Measurements from ENCODE around the gene KIF20B.
A peak's percentile ranks its signal among the peaks of the same experiment; 100 is the strongest.

KIF20B gene

GRCh38 chr10:89808842-89809241 is 107.5 kb downstream of the KIF20B start:
- DNase-seq: peak in 2 of 3 donors; percentile 7 to 22
- H3K36me3 ChIP-seq (ENCODE audit: control insufficient read depth in 4 of 4, insufficient read depth in 4 of 4, low read length in 3 of 4): no peaks in the 10 kb centered on the region
- H3K4me3 ChIP-seq (ENCODE audit: control insufficient read depth in 1 of 7, extremely low read depth in 1 of 7, insufficient read depth in 4 of 7, low read depth in 2 of 7, low read length in 6 of 7): no peak overlapping the region
- H3K27ac ChIP-seq (ENCODE audit: insufficient read depth in 1 of 2, low read depth in 1 of 2, low read length in 2 of 2, poor library complexity in 1 of 2, severe bottlenecking in 2 of 2): no peak overlapping the region
- WGBS (ENCODE audit: insufficient coverage): 47% methylated on average over 2 of the region's 2 CpGs
- H3K4me1 ChIP-seq (ENCODE audit: control extremely low read depth in 1 of 4, control insufficient read depth in 4 of 4, insufficient read depth in 4 of 4, low read length in 3 of 4): peaks cover 0 to 2% (median 0%) of the 10 kb centered on the region in 4 experiments
- H3K27me3 ChIP-seq (replicated peaks in 2 of 5; ENCODE audit: control insufficient read depth in 4 of 5, insufficient read depth in 5 of 5, low read length in 4 of 5): peaks cover 0 to 4% (median 0%) of the 10 kb centered on the region in 5 experiments
- ChIA-PET CTCF (interaction anchor here (1.3 kb wide), 1 partner anchor 9 kb away, joined by 3 read pairs; no protein-coding TSS in a partner anchor), POLR2A (interaction anchor here (0.6 kb wide), 1 partner anchor 518 kb away, joined by 3 read pairs; no protein-coding TSS in a partner anchor)
- no peaks in the 10 kb centered on the region for H3K9me3 ChIP-seq (ENCODE audit: control extremely low read depth in 1 of 5, control insufficient read depth in 4 of 5, insufficient read depth in 2 of 5, low read depth in 1 of 5, low read length in 4 of 5)

DNA sequence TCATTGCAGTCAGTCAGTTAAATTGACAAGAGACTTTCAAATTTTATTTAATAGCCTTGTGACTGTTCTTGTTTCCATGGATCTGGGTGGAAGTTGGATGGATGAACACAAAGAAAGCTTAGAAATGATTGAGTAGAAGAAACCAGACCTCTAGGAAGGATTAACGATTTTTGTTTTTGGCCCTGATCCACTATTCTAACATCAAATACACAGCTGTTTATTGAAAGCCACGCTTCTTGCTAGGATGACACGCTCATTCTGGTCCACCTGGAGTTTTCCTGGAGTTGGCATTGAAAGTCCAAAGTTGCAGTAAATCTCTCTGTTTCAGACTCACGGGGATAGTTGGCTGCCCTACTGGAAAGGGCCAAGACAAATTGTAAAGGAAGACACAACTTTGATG is 108.4 kb downstream of the KIF20B start:
- no peak overlapping the region for H3K27ac ChIP-seq (ENCODE audit: insufficient read depth in 1 of 2, low read depth in 1 of 2, low read length in 2 of 2, poor library complexity in 1 of 2, severe bottlenecking in 2 of 2)
- WGBS (ENCODE audit: insufficient coverage): 100% methylated on average over 3 of the region's 4 CpGs
- POLR2A ChIA-PET: no interaction called here
- peaks cover 0 to 4% (median 0%) of the 10 kb centered on the region in 5 experiments for H3K27me3 ChIP-seq (replicated peaks in 2 of 5; ENCODE audit: control insufficient read depth in 4 of 5, insufficient read depth in 5 of 5, low read length in 4 of 5)
- H3K4me1 ChIP-seq (ENCODE audit: control extremely low read depth in 1 of 4, control insufficient read depth in 4 of 4, insufficient read depth in 4 of 4, low read length in 3 of 4): peaks cover 0 to 2% (median 0%) of the 10 kb centered on the region in 4 experiments
- CTCF ChIA-PET: no interaction called here
- no peaks in the 10 kb centered on the region for H3K36me3 ChIP-seq (ENCODE audit: control insufficient read depth in 4 of 4, insufficient read depth in 4 of 4, low read length in 3 of 4)
- no peak for DNase-seq
- H3K9me3 ChIP-seq (ENCODE audit: control extremely low read depth in 1 of 5, control insufficient read depth in 4 of 5, insufficient read depth in 2 of 5, low read depth in 1 of 5, low read length in 4 of 5): no peaks in the 10 kb centered on the region
- no peak overlapping the region for H3K4me3 ChIP-seq (ENCODE audit: control insufficient read depth in 1 of 7, extremely low read depth in 1 of 7, insufficient read depth in 4 of 7, low read depth in 2 of 7, low read length in 6 of 7)

- ChIA-PET POLR2A (no interaction called here), CTCF (interaction anchor here (1.3 kb wide), 1 partner anchor 12 kb away, joined by 3 read pairs; no protein-coding TSS in a partner anchor)
- no peak overlapping the region for H3K27ac ChIP-seq (ENCODE audit: insufficient read depth in 1 of 2, low read depth in 1 of 2, low read length in 2 of 2, poor library complexity in 1 of 2, severe bottlenecking in 2 of 2)
- H3K27me3 ChIP-seq (replicated peaks in 2 of 5; ENCODE audit: control insufficient read depth in 4 of 5, insufficient read depth in 5 of 5, low read length in 4 of 5): peaks cover 0 to 4% (median 0%) of the 10 kb centered on the region in 5 experiments
- 97% methylated on average over 3 of the region's 4 CpGs for WGBS (ENCODE audit: insufficient coverage)
- H3K36me3 ChIP-seq (ENCODE audit: control insufficient read depth in 4 of 4, insufficient read depth in 4 of 4, low read length in 3 of 4): no peaks in the 10 kb centered on the region
- no peak for DNase-seq
- no peaks in the 10 kb centered on the region for H3K9me3 ChIP-seq (ENCODE audit: control extremely low read depth in 1 of 5, control insufficient read depth in 4 of 5, insufficient read depth in 2 of 5, low read depth in 1 of 5, low read length in 4 of 5)
- H3K4me1 ChIP-seq (ENCODE audit: control extremely low read depth in 1 of 4, control insufficient read depth in 4 of 4, insufficient read depth in 4 of 4, low read length in 3 of 4): peaks cover 0 to 2% (median 0%) of the 10 kb centered on the region in 4 experiments
- no peak overlapping the region for H3K4me3 ChIP-seq (ENCODE audit: control insufficient read depth in 1 of 7, extremely low read depth in 1 of 7, insufficient read depth in 4 of 7, low read depth in 2 of 7, low read length in 6 of 7)
Measured at GRCh38 chr10:89810908-89811525, 109.6 kb downstream of the KIF20B start.

- 100% methylated on average over 1 of the region's 3 CpGs for WGBS (ENCODE audit: insufficient coverage)
- no peak for DNase-seq
- Histone ChIP-seq H3K9me3 (ENCODE audit: control extremely low read depth in 1 of 5, control insufficient read depth in 4 of 5, insufficient read depth in 2 of 5, low read depth in 1 of 5, low read length in 4 of 5) (peaks cover 0 to 1% (median 0%) of the 10 kb centered on the region in 5 experiments), H3K4me1 (ENCODE audit: control extremely low read depth in 1 of 4, control insufficient read depth in 4 of 4, insufficient read depth in 4 of 4, low read length in 3 of 4) (peaks cover 0 to 2% (median 0%) of the 10 kb centered on the region in 4 experiments), H3K27me3 (replicated peaks in 2 of 5; ENCODE audit: control insufficient read depth in 4 of 5, insufficient read depth in 5 of 5, low read length in 4 of 5) (peaks cover 0 to 2% (median 0%) of the 10 kb centered on the region in 5 experiments), H3K4me3 (ENCODE audit: control insufficient read depth in 1 of 7, extremely low read depth in 1 of 7, insufficient read depth in 4 of 7, low read depth in 2 of 7, low read length in 6 of 7) (no peak overlapping the region), H3K36me3 (ENCODE audit: control insufficient read depth in 4 of 4, insufficient read depth in 4 of 4, low read length in 3 of 4) (no peaks in the 10 kb centered on the region), H3K27ac (ENCODE audit: insufficient read depth in 1 of 2, low read depth in 1 of 2, low read length in 2 of 2, poor library complexity in 1 of 2, severe bottlenecking in 2 of 2) (no peak overlapping the region)
- CTCF ChIA-PET: no interaction called here
- POLR2A ChIA-PET: no interaction called here
Measured at GRCh38 chr10:89813546-89813945, 112.2 kb downstream of the KIF20B start.

GRCh38 chr10:89814278-89814677 is 112.9 kb downstream of the KIF20B start:
- Histone ChIP-seq H3K36me3 (ENCODE audit: control insufficient read depth in 4 of 4, insufficient read depth in 4 of 4, low read length in 3 of 4) (no peaks in the 10 kb centered on the region), H3K27me3 (replicated peaks in 2 of 5; ENCODE audit: control insufficient read depth in 4 of 5, insufficient read depth in 5 of 5, low read length in 4 of 5) (peaks cover 0 to 2% (median 0%) of the 10 kb centered on the region in 5 experiments), H3K27ac (ENCODE audit: insufficient read depth in 1 of 2, low read depth in 1 of 2, low read length in 2 of 2, poor library complexity in 1 of 2, severe bottlenecking in 2 of 2) (no peak overlapping the region), H3K4me3 (ENCODE audit: control insufficient read depth in 1 of 7, extremely low read depth in 1 of 7, insufficient read depth in 4 of 7, low read depth in 2 of 7, low read length in 6 of 7) (no peak overlapping the region), H3K9me3 (ENCODE audit: control extremely low read depth in 1 of 5, control insufficient read depth in 4 of 5, insufficient read depth in 2 of 5, low read depth in 1 of 5, low read length in 4 of 5) (peaks cover 0 to 4% (median 0%) of the 10 kb centered on the region in 5 experiments), H3K4me1 (ENCODE audit: control extremely low read depth in 1 of 4, control insufficient read depth in 4 of 4, insufficient read depth in 4 of 4, low read length in 3 of 4) (peaks cover 0 to 2% (median 0%) of the 10 kb centered on the region in 4 experiments)
- no peak for DNase-seq
- 89% methylated on average over 1 of the region's 1 CpG for WGBS (ENCODE audit: insufficient coverage)
- CTCF ChIA-PET: interaction anchor here (1.1 kb wide), 1 partner anchor 9 kb away, joined by 3 read pairs; no protein-coding TSS in a partner anchor
- POLR2A ChIA-PET: interaction anchor here (0.6 kb wide), 1 partner anchor 1749 kb away, joined by 3 read pairs; no protein-coding TSS in a partner anchor

GRCh38 chr10:89815049-89815853 is 113.9 kb downstream of the KIF20B start:
- CTCF ChIA-PET: interaction anchor here (1.1 kb wide), 1 partner anchor 10 kb away, joined by 3 read pairs; no protein-coding TSS in a partner anchor
- Histone ChIP-seq H3K4me1 (ENCODE audit: control extremely low read depth in 1 of 4, control insufficient read depth in 4 of 4, insufficient read depth in 4 of 4, low read length in 3 of 4) (peaks cover 0 to 2% (median 0%) of the 10 kb centered on the region in 4 experiments), H3K9me3 (ENCODE audit: control extremely low read depth in 1 of 5, control insufficient read depth in 4 of 5, insufficient read depth in 2 of 5, low read depth in 1 of 5, low read length in 4 of 5) (peaks cover 0 to 4% (median 2%) of the 10 kb centered on the region in 5 experiments), H3K27ac (ENCODE audit: insufficient read depth in 1 of 2, low read depth in 1 of 2, low read length in 2 of 2, poor library complexity in 1 of 2, severe bottlenecking in 2 of 2) (no peak overlapping the region), H3K27me3 (replicated peaks in 2 of 5; ENCODE audit: control insufficient read depth in 4 of 5, insufficient read depth in 5 of 5, low read length in 4 of 5) (no peaks in the 10 kb centered on the region), H3K36me3 (ENCODE audit: control insufficient read depth in 4 of 4, insufficient read depth in 4 of 4, low read length in 3 of 4) (no peaks in the 10 kb centered on the region), H3K4me3 (ENCODE audit: control insufficient read depth in 1 of 7, extremely low read depth in 1 of 7, insufficient read depth in 4 of 7, low read depth in 2 of 7, low read length in 6 of 7) (no peak overlapping the region)
- no peak for DNase-seq
- WGBS (ENCODE audit: insufficient coverage): 82% methylated on average over 4 of the region's 5 CpGs
- POLR2A ChIA-PET: interaction anchor here (0.6 kb wide), 1 partner anchor 1748 kb away, joined by 3 read pairs; no protein-coding TSS in a partner anchor

All from common myeloid progenitor, CD34-positive (primary cell).